ENCODE measurements around the gene ITGA2. TPM values are rescaled to one million over a fixed set of nuclear protein-coding genes. Genes with fewer than 3 reads are reported as not detected.

ITGA2 gene
- total and polyA plus RNA-seq, 2 donors (not counting 1 experiment from before 2014, with no cell fraction given), result not detected

- H4K20me1 ChIP-seq (ENCODE audit: control insufficient read depth, insufficient read depth, low read length, poor library complexity, severe bottlenecking), result no peaks in the 10 kb centered on the region
- intact Hi-C loops (cut with micrococcal nuclease), result no loop called here
- no peaks in the 10 kb centered on the region for H3K36me3 ChIP-seq (replicated peaks in 1 of 2; ENCODE audit: control extremely low read depth in 1 of 2, control insufficient read depth in 1 of 2, extremely low read depth in 1 of 2, insufficient read depth in 2 of 2, low read length in 1 of 2)
- no peaks in the 10 kb centered on the region for H3K9me3 Mint-ChIP-seq (ENCODE audit: insufficient read depth)
- no peak overlapping the region for H3K4me3 Mint-ChIP-seq
- no peaks in the 10 kb centered on the region for H3K9me3 ChIP-seq (ENCODE audit: control extremely low read depth in 1 of 3, control insufficient read depth in 2 of 3, insufficient read depth in 1 of 3, low read length in 2 of 3)
- H3K4me1 ChIP-seq (ENCODE audit: control insufficient read depth in 2 of 2, insufficient read depth in 2 of 2, low read length in 2 of 2), result no peaks in the 10 kb centered on the region
- H3K27ac Mint-ChIP-seq, result no peak overlapping the region
- H2AFZ ChIP-seq (ENCODE audit: insufficient read depth, low read depth, low read length, poor library complexity, severe bottlenecking), result no peak overlapping the region
- H3K4me2 ChIP-seq (replicated peaks; ENCODE audit: low read depth, low read length, poor library complexity, severe bottlenecking), result no peak overlapping the region
- no peaks in the 10 kb centered on the region for H3K79me2 ChIP-seq (ENCODE audit: control insufficient read depth, insufficient read depth, low read length)
- ATAC-seq (ENCODE audit: low read depth) (no peak), DNase-seq (no peak)
- 90% methylated on average over 2 of the region's 2 CpGs for WGBS (ENCODE audit: insufficient coverage)
- no peak overlapping the region for H3K27ac ChIP-seq (ENCODE audit: low read length in 2 of 2)
- no peaks in the 10 kb centered on the region for H3K27me3 ChIP-seq (replicated peaks in 1 of 4; ENCODE audit: control extremely low read depth in 1 of 4, control insufficient read depth in 3 of 4, insufficient read depth in 4 of 4, low read length in 3 of 4)
- no peaks in the 10 kb centered on the region for H3K4me1 Mint-ChIP-seq
- no peak overlapping the region for H3K4me3 ChIP-seq (ENCODE audit: control extremely low read depth in 1 of 5, extremely low read depth in 1 of 5, insufficient read depth in 1 of 5, low read depth in 2 of 5, low read length in 4 of 5)
- ChIA-PET POLR2A (no interaction called here), CTCF (no interaction called here)
- H3K9ac ChIP-seq (ENCODE audit: low read length), result no peak overlapping the region
- no peaks in the 10 kb centered on the region for H3K27me3 Mint-ChIP-seq
- TF ChIP-seq EZH2 (IDR thresholded peaks at IDR 0.05; ENCODE audit: borderline replicate concordance, insufficient read depth, low read depth, low read length, poor library complexity, severe bottlenecking) (no peak), CTCF (IDR thresholded peaks at IDR 0.05) (no peak)
Measured at GRCh38 chr5:53030893-53031292, 41.7 kb downstream of the ITGA2 start.

DNA sequence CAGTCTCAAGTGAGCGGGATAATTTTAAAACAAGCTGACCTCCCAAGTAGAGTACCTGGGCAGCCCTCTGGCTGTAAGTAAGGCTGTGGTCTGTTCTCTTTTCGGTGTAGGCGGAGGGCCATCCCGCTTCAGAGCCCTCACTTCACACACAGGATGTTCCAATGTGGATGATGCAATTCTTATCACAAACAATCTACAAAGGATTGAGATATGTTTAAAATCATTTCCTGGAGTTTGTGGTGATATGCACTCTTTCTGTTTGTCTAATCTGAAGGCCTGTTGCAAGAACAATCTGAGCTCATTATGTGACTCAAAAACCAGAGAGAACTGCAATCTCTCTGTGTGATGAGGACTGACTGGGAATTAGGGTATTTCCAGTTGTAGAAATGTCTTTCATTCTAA lies 42.5 kb downstream of the ITGA2 start:
- Histone ChIP-seq H2AFZ (ENCODE audit: insufficient read depth, low read depth, low read length, poor library complexity, severe bottlenecking) (no peak overlapping the region), H3K4me2 (replicated peaks; ENCODE audit: low read depth, low read length, poor library complexity, severe bottlenecking) (no peak overlapping the region), H3K27me3 (replicated peaks in 1 of 4; ENCODE audit: control extremely low read depth in 1 of 4, control insufficient read depth in 3 of 4, insufficient read depth in 4 of 4, low read length in 3 of 4) (no peaks in the 10 kb centered on the region), H3K79me2 (ENCODE audit: control insufficient read depth, insufficient read depth, low read length) (no peaks in the 10 kb centered on the region), H3K9me3 (ENCODE audit: control extremely low read depth in 1 of 3, control insufficient read depth in 2 of 3, insufficient read depth in 1 of 3, low read length in 2 of 3) (no peaks in the 10 kb centered on the region), H3K36me3 (replicated peaks in 1 of 2; ENCODE audit: control extremely low read depth in 1 of 2, control insufficient read depth in 1 of 2, extremely low read depth in 1 of 2, insufficient read depth in 2 of 2, low read length in 1 of 2) (no peaks in the 10 kb centered on the region), H4K20me1 (ENCODE audit: control insufficient read depth, insufficient read depth, low read length, poor library complexity, severe bottlenecking) (no peaks in the 10 kb centered on the region), H3K9ac (ENCODE audit: low read length) (no peak overlapping the region), H3K4me1 (ENCODE audit: control insufficient read depth in 2 of 2, insufficient read depth in 2 of 2, low read length in 2 of 2) (no peaks in the 10 kb centered on the region), H3K27ac (ENCODE audit: low read length in 2 of 2) (no peak overlapping the region), H3K4me3 (ENCODE audit: control extremely low read depth in 1 of 5, extremely low read depth in 1 of 5, insufficient read depth in 1 of 5, low read depth in 2 of 5, low read length in 4 of 5) (no peak overlapping the region)
- intact Hi-C loops (cut with micrococcal nuclease), result no loop called here
- ChIA-PET CTCF (no interaction called here), POLR2A (no interaction called here)
- Mint-ChIP-seq H3K4me1 (no peaks in the 10 kb centered on the region), H3K9me3 (ENCODE audit: insufficient read depth) (no peaks in the 10 kb centered on the region), H3K27me3 (no peaks in the 10 kb centered on the region), H3K4me3 (no peak overlapping the region), H3K27ac (no peak overlapping the region)
- ATAC-seq (ENCODE audit: low read depth) (no peak), DNase-seq (no peak)
- no CpG with 5 or more reads among the region's 4 CpGs for WGBS (ENCODE audit: insufficient coverage)
- no peak for TF ChIP-seq EZH2 (IDR thresholded peaks at IDR 0.05; ENCODE audit: borderline replicate concordance, insufficient read depth, low read depth, low read length, poor library complexity, severe bottlenecking)

All from B cell (primary cell).